HCT116 (cell line): ENCODE measurements around the gene MSI2. TPM values are rescaled to one million over a fixed set of nuclear protein-coding genes. Genes with fewer than 3 reads are reported as not detected.

Source experiments
- ATAC-seq: fragments of 200-7000 bp; cut with Tn5 transposase; 2 replicates; pipeline ENCODE4 v1.9.1; 2020; ENCODE audit warnings: mild to moderate bottlenecking, moderate library complexity
- BruUV-seq: library from RNA; stranded (reverse); fragments of 400-500 nt; replicated peaks from 2 replicates; lab custom pipeline; 2021; lab: Mats Ljungman, UMichigan
- CTCF ChIA-PET: fragments of 300-600 bp; sonication (Branson Sonifier 250); formaldehyde crosslinking; loops from one replicate; lab custom pipeline; 2021; ENCODE audit warnings: antibody characterized with exemption; lab: Charles Lee
- POLR2A ChIA-PET: fragments of 300-600, 350-600 bp; sonication (Branson Sonifier 250); formaldehyde crosslinking; loops from one replicate; lab custom pipeline; 2021; ENCODE audit warnings: antibody characterized with exemption; lab: Charles Lee
- RAD21 ChIA-PET, 2 experiments: fragments of 300-600 bp; sonication (Branson Sonifier 250); formaldehyde crosslinking; loops; one replicate each; lab custom pipeline; 2023; ENCODE audit warnings: low total read pairs in 2 of 2; ENCODE audit not compliant: uncharacterized antibody in 2 of 2, unreplicated experiment in 2 of 2, low non-redundant PET in 1 of 2; lab: Charles Lee
- DNase-seq: peaks from one replicate; pipeline ENCODE4 v3.0.0-alpha.2; 2010; ENCODE audit warnings: low read depth, low spot score
- H2AFZ ChIP-seq: fragments of 200-600 bp; shearing (Covaris generic), sonication (generic); 2 replicates; pipeline ENCODE4 v1.6.1; 2017; ENCODE audit warnings: low read depth, mixed run types, mixed read lengths, antibody characterized with exemption, low read length; ENCODE audit not compliant: poor library complexity, severe bottlenecking
- H3K27ac ChIP-seq: 2 replicates; pipeline ENCODE4 v1.5.1; 2012; ENCODE audit warnings: low read depth, low read length
- H3K27me3 ChIP-seq: fragments of 200-600 bp; sonication (generic); 2 replicates; pipeline ENCODE4 v1.6.1; 2016; ENCODE audit warnings: mixed run types, low read length, mixed read lengths; ENCODE audit not compliant: insufficient read depth
- H3K36me3 ChIP-seq, 2 experiments: fragments of 200-500 bp in 1 of 2; fragments of 200-600 bp in 1 of 2; sonication (Bioruptor generic) in 1 of 2; sonication (generic) in 1 of 2; 2 replicates each; pipeline versions ENCODE4 v1.5.1 to v1.6.1; 2014 to 2016; ENCODE audit warnings: low read length in 2 of 2, inconsistent platforms in 1 of 2, mixed read lengths in 1 of 2, mixed run types in 1 of 2; ENCODE audit not compliant: insufficient read depth in 2 of 2, control insufficient read depth in 1 of 2
- H3K4me1 ChIP-seq, 2 experiments: fragments of 200-600 bp in 1 of 2; sonication (generic) in 1 of 2; 2 replicates each; pipeline versions ENCODE4 v1.5.1 to v1.6.1; 2012 to 2017; ENCODE audit warnings: low read length in 2 of 2, inconsistent platforms in 1 of 2, mild to moderate bottlenecking in 1 of 2, mixed read lengths in 1 of 2, mixed run types in 1 of 2, moderate library complexity in 1 of 2; ENCODE audit not compliant: insufficient read depth in 2 of 2, control insufficient read depth in 1 of 2
- H3K4me2 ChIP-seq: fragments of 200-600 bp; sonication (generic); 2 replicates; pipeline ENCODE4 v1.6.1; 2017; ENCODE audit warnings: mixed run types, low read length, mixed read lengths
- H3K4me3 ChIP-seq, 2 experiments: fragments of 200-600 bp in 1 of 2; sonication (generic) in 1 of 2; replicated peaks in 1 of 2; 2 replicates each; pipeline ENCODE4 v1.5.1; 2011 to 2016; ENCODE audit warnings: low read length in 2 of 2, control low read depth in 1 of 2, low read depth in 1 of 2, mild to moderate bottlenecking in 1 of 2, mixed read lengths in 1 of 2, mixed run types in 1 of 2
- H3K79me2 ChIP-seq: fragments of 200-600 bp; sonication (generic); 2 replicates; pipeline ENCODE4 v1.6.1; 2017; ENCODE audit warnings: mild to moderate bottlenecking, mixed run types, low read length, moderate library complexity, mixed read lengths; ENCODE audit not compliant: insufficient read depth
- H3K9ac ChIP-seq: fragments of 200-600 bp; sonication (generic); 2 replicates; pipeline ENCODE4 v1.6.1; 2016; ENCODE audit warnings: low read length, mixed read lengths
- H3K9me2 ChIP-seq: fragments of 200-600 bp; sonication (generic), shearing (Covaris generic); 2 replicates; pipeline ENCODE4 v1.6.1; 2017; ENCODE audit warnings: mixed run types, mild to moderate bottlenecking, moderate library complexity; ENCODE audit not compliant: insufficient read depth
- H3K9me3 ChIP-seq, 2 experiments: fragments of 200-500 bp in 1 of 2; fragments of 200-600 bp in 1 of 2; sonication (Bioruptor generic) in 1 of 2; sonication (generic) in 1 of 2; 2 replicates each; pipeline ENCODE4 v1.6.1; 2014 to 2017; ENCODE audit warnings: low read length in 2 of 2, mixed read lengths in 2 of 2, inconsistent platforms in 1 of 2, low read depth in 1 of 2, mild to moderate bottlenecking in 1 of 2, mixed run types in 1 of 2, moderate library complexity in 1 of 2; ENCODE audit not compliant: control insufficient read depth in 1 of 2, insufficient read depth in 1 of 2
- H4K20me1 ChIP-seq: fragments of 200-600 bp; sonication (generic), shearing (Covaris generic); 2 replicates; pipeline ENCODE4 v1.6.1; 2017; ENCODE audit warnings: mixed run types, mild to moderate bottlenecking, moderate library complexity; ENCODE audit not compliant: insufficient read depth
- ATF3 ChIP-seq: IDR thresholded peaks from 2 replicates; pipeline ENCODE4 v1.6.1; 2012
- CEBPB ChIP-seq: IDR thresholded peaks from 2 replicates; pipeline ENCODE4 v1.6.1; 2012; ENCODE audit warnings: low read depth
- CTCF ChIP-seq, 3 experiments: fragments of 200-600 bp in 1 of 3; sonication (generic) in 1 of 3; IDR thresholded peaks in 2 of 3; conservative IDR thresholded peaks in 1 of 3; 2 replicates each; pipeline ENCODE4 v1.5.1; 2012 to 2017; ENCODE audit warnings: low read depth in 2 of 3, low read length in 2 of 3, antibody characterized with exemption in 1 of 3, borderline replicate concordance in 1 of 3, control low read depth in 1 of 3, mild to moderate bottlenecking in 1 of 3, mixed read lengths in 1 of 3, mixed run types in 1 of 3, moderate library complexity in 1 of 3; ENCODE audit not compliant: insufficient read depth in 1 of 3
- ELF1 ChIP-seq: IDR thresholded peaks from 2 replicates; pipeline ENCODE4 v1.6.1; 2012; ENCODE audit warnings: low read depth, borderline replicate concordance
- EZH2 ChIP-seq: fragments of 200-600 bp; sonication (generic); IDR thresholded peaks from 2 replicates; pipeline ENCODE4 v1.6.1; 2017; ENCODE audit warnings: antibody characterized with exemption, mixed run types
- EZH2phosphoT487 ChIP-seq: fragments of 200-600 bp; IDR thresholded peaks from 2 replicates; pipeline ENCODE4 v1.6.1; 2018; ENCODE audit warnings: antibody characterized with exemption, borderline replicate concordance
- FOSL1 ChIP-seq: IDR thresholded peaks from 2 replicates; pipeline ENCODE4 v1.6.1; 2012; ENCODE audit warnings: low read depth
- MAX ChIP-seq: IDR thresholded peaks from 2 replicates; pipeline ENCODE4 v1.6.1; 2012
- POLR2A ChIP-seq: IDR thresholded peaks from 2 replicates; pipeline ENCODE4 v1.7.0; 2011; ENCODE audit warnings: borderline replicate concordance; ENCODE audit not compliant: insufficient read depth, insufficient read length; ENCODE audit errors: extremely low read depth
- POLR2AphosphoS5 ChIP-seq: IDR thresholded peaks from 2 replicates; pipeline ENCODE4 v1.6.1; 2011; ENCODE audit warnings: mild to moderate bottlenecking, low read depth, low read length, moderate library complexity
- RAD21 ChIP-seq: IDR thresholded peaks from 2 replicates; pipeline ENCODE4 v1.6.1; 2012; ENCODE audit warnings: low read depth, mild to moderate bottlenecking
- SIN3A ChIP-seq: IDR thresholded peaks from 2 replicates; pipeline ENCODE4 v1.6.1; 2012; ENCODE audit warnings: low read depth
- SP1 ChIP-seq: IDR thresholded peaks from 2 replicates; pipeline ENCODE4 v1.6.1; 2012; ENCODE audit warnings: low read depth
- TCF7L2 ChIP-seq: IDR thresholded peaks from 2 replicates; pipeline ENCODE4 v1.7.0; 2011; ENCODE audit warnings: borderline replicate concordance, inconsistent platforms; ENCODE audit not compliant: insufficient read depth, insufficient read length; ENCODE audit errors: extremely low read depth
- ZFX ChIP-seq: fragments of 450-650 bp; IDR thresholded peaks from 2 replicates; pipeline ENCODE4 v1.6.1; 2017
- ZNF274 ChIP-seq: fragments of 200-500 bp; sonication (Bioruptor generic); IDR thresholded peaks from 2 replicates; pipeline ENCODE4 v1.6.1; 2014; ENCODE audit warnings: mild to moderate bottlenecking, low read depth, low read length, inconsistent platforms
- intact Hi-C: fragments of 100-400 bp; cut with micrococcal nuclease; formaldehyde crosslinking; loops from 2 replicates; pipeline ENCODE4 v1.10.0; 2022
- total RNA-seq: library from RNA; stranded (reverse); gene quantifications from one replicate; pipeline ENCODE4 v1.2.1, GENCODE V29; 2021; ENCODE audit not compliant: unreplicated experiment

MSI2 gene
- total RNA-seq, 1 experiment from 2014 or later: 137 TPM

- DNase-seq: no peak
- Histone ChIP-seq H3K4me3 (no peak overlapping the region), H2AFZ (no peak overlapping the region), H3K79me2 (no peaks in the 10 kb centered on the region), H3K27ac (no peak overlapping the region), H3K36me3 (no peaks in the 10 kb centered on the region), H3K4me1 (peaks cover 0 to 1% of the 10 kb centered on the region in 2 experiments; a peak in 1 of 4 replicates), H3K9me3 (no peaks in the 10 kb centered on the region), H3K4me2 (no peak overlapping the region), H3K27me3 (no peaks in the 10 kb centered on the region), H3K9me2 (no peaks in the 10 kb centered on the region), H3K9ac (no peak overlapping the region), H4K20me1 (no peaks in the 10 kb centered on the region)
- ATAC-seq: no peak
- ChIA-PET POLR2A (no interaction called here), CTCF (no interaction called here), RAD21 (no interaction called here)
- TF ChIP-seq TCF7L2 (no peak), CTCF (IDR thresholded peaks at IDR 0.05 in 2 of 3, conservative IDR thresholded peaks at IDR 0.05 in 1 of 3; ENCODE audit: borderline replicate concordance in 1 of 3, insufficient read depth in 1 of 3, low read depth in 2 of 3, low read length in 2 of 3) (0 out of 6 replicates have a peak, but pooled peaks of 1 of the 3 experiments have one; percentile 8), FOSL1 (no peak)
- intact Hi-C loops: no loop called here
- no TSS peak for BruUV-seq
Observed at GRCh38 chr17:57552114-57552624, 295.8 kb downstream of the MSI2 start.

- no peak overlapping the region for H2AFZ ChIP-seq
- no TSS peak for BruUV-seq
- ChIA-PET RAD21 (no interaction called here), POLR2A (interaction anchor here (0.5 kb wide), 1 partner anchor 82 kb away, joined by 4 read pairs; no protein-coding TSS in a partner anchor), CTCF (no interaction called here)
- H3K9me2 ChIP-seq: no peaks in the 10 kb centered on the region
- H3K4me2 ChIP-seq: no peak overlapping the region
- H3K79me2 ChIP-seq: no peaks in the 10 kb centered on the region
- H4K20me1 ChIP-seq: no peaks in the 10 kb centered on the region
- ATAC-seq (no peak), DNase-seq (no peak)
- intact Hi-C loops: no loop called here
- H3K27me3 ChIP-seq: no peaks in the 10 kb centered on the region
- no peaks in the 10 kb centered on the region for H3K36me3 ChIP-seq
- H3K27ac ChIP-seq: no peak overlapping the region
- H3K4me1 ChIP-seq: peaks cover 0 to 11% of the 10 kb centered on the region in 2 experiments; a peak in 1 of 4 replicates
- no peaks in the 10 kb centered on the region for H3K9me3 ChIP-seq
- no peak overlapping the region for H3K4me3 ChIP-seq
- no peak overlapping the region for H3K9ac ChIP-seq
- no peak for TF ChIP-seq ZNF274
- TF ChIP-seq CTCF (IDR thresholded peaks at IDR 0.05 in 2 of 3, conservative IDR thresholded peaks at IDR 0.05 in 1 of 3; ENCODE audit: borderline replicate concordance in 1 of 3, insufficient read depth in 1 of 3, low read depth in 2 of 3, low read length in 2 of 3): no peak
- TF ChIP-seq TCF7L2: no peak
- TF ChIP-seq EZH2phosphoT487: no peak
- no peak for TF ChIP-seq ATF3
- TF ChIP-seq POLR2AphosphoS5: no peak
- no peak for TF ChIP-seq EZH2
- TF ChIP-seq MAX: no peak
- TF ChIP-seq ZFX: no peak
- TF ChIP-seq SP1: no peak
- no peak for TF ChIP-seq SIN3A
- no peak for TF ChIP-seq ELF1
- no peak for TF ChIP-seq FOSL1
- no peak for TF ChIP-seq POLR2A
- no peak for TF ChIP-seq CEBPB
- TF ChIP-seq RAD21: no peak
Observed at GRCh38 chr17:57553526-57553925, 297.2 kb downstream of the MSI2 start.
